Body of pancreas (tissue), 4 donors: ENCODE measurements around the gene FAM185A. TPM values are rescaled to one million over a fixed set of nuclear protein-coding genes. Genes with fewer than 3 reads are reported as not detected.

Source experiments
- ATAC-seq: fragments of 150-250 bp; one replicate; pipeline ENCODE4 v1.9.1; 2016
- DNase-seq, 4 donors: peaks; one replicate each; pipeline ENCODE4 v3.0.0-alpha.2; 2019
- H3K27ac ChIP-seq, 4 donors: fragments of 200-600 bp; sonication (generic); 1 replicate in 3 of 4; 2 replicates in 1 of 4; pipeline versions ENCODE4 v1.5.1 to v1.6.1; 2016 to 2019; ENCODE audit warnings: mild to moderate bottlenecking in 1 of 4, mixed read lengths in 1 of 4, moderate library complexity in 1 of 4
- H3K27me3 ChIP-seq, 2 donors: fragments of 200-600 bp; sonication (generic); one replicate each; pipeline ENCODE4 v1.6.0; 2016; ENCODE audit warnings: mild to moderate bottlenecking in 1 of 2
- H3K36me3 ChIP-seq, 2 donors: fragments of 200-600 bp; sonication (generic); replicated peaks in 1 of 2; 2 replicates each; pipeline ENCODE4 v1.5.1; 2016; ENCODE audit warnings: low read depth in 2 of 2; ENCODE audit not compliant: insufficient read depth in 1 of 2
- H3K4me1 ChIP-seq: fragments of 200-600 bp; sonication (generic); one replicate; pipeline ENCODE4 v1.6.0; 2016
- H3K4me3 ChIP-seq, 2 donors: fragments of 200-600 bp; sonication (generic); 1 replicate in 1 of 2; 2 replicates in 1 of 2; pipeline ENCODE4 v1.5.1; 2016 to 2019
- H3K9me3 ChIP-seq, 3 donors: fragments of 200-600 bp; sonication (generic); 1 replicate in 2 of 3; 2 replicates in 1 of 3; pipeline ENCODE4 v1.5.1; 2016
- POLR2A ChIP-seq, 3 donors: fragments of 450-650 bp; IDR thresholded peaks; one replicate each; pipeline ENCODE4 v1.6.1; 2016; ENCODE audit warnings: antibody characterized with exemption in 3 of 3, mild to moderate bottlenecking in 2 of 3
- WGBS, 2 donors: methylation state at CpG; one replicate each; pipeline ENCODE4 v1.1.5; 2017; 5-methylcytosine and 5-hydroxymethylcytosine counted together
- intact Hi-C: fragments of 100-400 bp; cut with DNase I; formaldehyde crosslinking; loops from one replicate; pipeline ENCODE4 v1.15.1; 2023
- total RNA-seq, 2 donors: library from RNA; depleted of rRNA; stranded (reverse); fragments of >200 nt; gene quantifications; one replicate each; pipeline ENCODE4 v1.1.0, GENCODE V29; 2016
- TF ChIP-seq, protein P1 (sequence below), 7 experiments: fragments of 450-650 bp in 4 of 7; fragments of 200-600 bp in 3 of 7; sonication (generic) in 3 of 7; IDR thresholded peaks; one replicate each; pipeline ENCODE4 v1.5.1; 2016 to 2019; ENCODE audit warnings: antibody characterized with exemption in 7 of 7

FAM185A gene
- total RNA-seq, 2 donors from 2014 or later = 19.7 to 21.4 TPM

DNA sequence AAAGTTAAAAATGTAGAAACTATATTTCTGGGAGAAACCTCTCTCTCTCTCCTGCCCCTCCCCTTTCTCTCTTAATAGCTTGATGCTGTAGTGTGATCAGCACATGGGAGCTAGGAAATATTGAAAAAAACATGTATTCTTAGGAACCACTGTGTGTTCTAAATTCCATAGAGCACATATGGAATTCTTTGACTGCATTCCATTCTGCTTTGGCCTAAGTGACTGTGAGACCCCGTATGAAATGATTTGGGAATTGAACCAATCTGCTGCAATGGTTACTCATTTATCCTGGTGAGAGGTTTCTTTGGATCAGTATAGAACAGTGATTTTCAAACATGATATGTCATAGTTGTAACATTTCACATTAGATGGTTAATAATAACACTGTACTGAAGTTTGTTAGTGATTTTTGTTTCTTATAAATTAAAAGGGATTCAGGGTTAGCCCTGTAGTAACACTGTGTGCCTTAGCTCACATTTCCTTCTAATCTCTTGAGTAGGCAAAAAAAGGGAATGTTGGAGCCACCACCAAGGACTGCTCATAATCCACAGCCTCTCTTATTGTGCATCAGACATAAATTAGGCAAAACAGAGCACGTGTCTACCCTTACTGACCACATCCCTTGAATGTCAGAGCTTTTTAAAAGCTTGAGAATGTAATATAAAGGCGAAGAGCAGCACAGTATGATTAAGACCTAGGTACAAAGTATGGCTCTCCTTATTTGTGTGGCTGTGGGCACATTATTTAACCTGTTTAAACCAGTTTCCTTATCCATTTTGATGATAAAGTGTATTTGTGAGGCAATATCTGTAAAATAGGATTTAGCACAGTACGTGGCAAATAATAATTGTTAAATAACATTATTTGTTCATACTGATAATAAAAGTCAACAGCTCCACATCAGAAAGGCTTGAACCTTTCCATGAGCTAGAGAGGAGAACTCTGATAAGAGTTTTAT is 69.1 kb downstream of the FAM185A start:
- Histone ChIP-seq H3K4me1 (peaks cover 9% of the 10 kb centered on the region), H3K4me3 (no peak overlapping the region), H3K9me3 (no peaks in the 10 kb centered on the region), H3K27ac (no peak overlapping the region), H3K27me3 (no peaks in the 10 kb centered on the region), H3K36me3 (no peaks in the 10 kb centered on the region)
- 37 to 47% methylated on average over 4 of the region's 4 CpGs for WGBS, 2 donors
- no peak for DNase-seq
- peak; percentile 35 for ATAC-seq
- TF ChIP-seq, protein P1, sequence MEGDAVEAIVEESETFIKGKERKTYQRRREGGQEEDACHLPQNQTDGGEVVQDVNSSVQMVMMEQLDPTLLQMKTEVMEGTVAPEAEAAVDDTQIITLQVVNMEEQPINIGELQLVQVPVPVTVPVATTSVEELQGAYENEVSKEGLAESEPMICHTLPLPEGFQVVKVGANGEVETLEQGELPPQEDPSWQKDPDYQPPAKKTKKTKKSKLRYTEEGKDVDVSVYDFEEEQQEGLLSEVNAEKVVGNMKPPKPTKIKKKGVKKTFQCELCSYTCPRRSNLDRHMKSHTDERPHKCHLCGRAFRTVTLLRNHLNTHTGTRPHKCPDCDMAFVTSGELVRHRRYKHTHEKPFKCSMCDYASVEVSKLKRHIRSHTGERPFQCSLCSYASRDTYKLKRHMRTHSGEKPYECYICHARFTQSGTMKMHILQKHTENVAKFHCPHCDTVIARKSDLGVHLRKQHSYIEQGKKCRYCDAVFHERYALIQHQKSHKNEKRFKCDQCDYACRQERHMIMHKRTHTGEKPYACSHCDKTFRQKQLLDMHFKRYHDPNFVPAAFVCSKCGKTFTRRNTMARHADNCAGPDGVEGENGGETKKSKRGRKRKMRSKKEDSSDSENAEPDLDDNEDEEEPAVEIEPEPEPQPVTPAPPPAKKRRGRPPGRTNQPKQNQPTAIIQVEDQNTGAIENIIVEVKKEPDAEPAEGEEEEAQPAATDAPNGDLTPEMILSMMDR (IDR thresholded peaks at IDR 0.05) = no peak
- TF ChIP-seq POLR2A (IDR thresholded peaks at IDR 0.05) = no peak
- intact Hi-C loops = no loop called here

DNA sequence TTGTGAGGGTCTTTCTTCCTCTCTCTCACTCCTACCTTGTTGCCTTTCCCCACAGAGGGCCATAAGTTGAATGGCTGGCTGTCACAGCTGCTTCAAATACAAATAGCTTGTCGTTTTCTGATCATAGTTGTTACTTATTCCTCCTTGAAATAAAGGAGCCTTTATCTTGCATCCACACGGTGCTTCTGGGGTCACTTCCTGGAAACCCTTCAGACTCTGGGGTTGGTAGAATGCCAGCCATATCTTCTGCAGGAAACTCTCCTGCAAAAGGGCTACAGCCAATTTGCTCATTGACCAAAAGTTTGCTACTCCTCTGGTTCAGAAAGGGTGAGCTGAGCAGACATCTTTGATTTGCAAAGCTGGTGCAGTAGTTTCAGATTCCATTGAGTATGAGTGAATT is 70.4 kb downstream of the FAM185A start:
- intact Hi-C loops = no loop called here
- H3K36me3 ChIP-seq = no peaks in the 10 kb centered on the region
- TF ChIP-seq, protein P1 (IDR thresholded peaks at IDR 0.05) = no peak
- no peak for TF ChIP-seq POLR2A (IDR thresholded peaks at IDR 0.05)
- H3K27ac ChIP-seq = no peak overlapping the region
- no peaks in the 10 kb centered on the region for H3K9me3 ChIP-seq
- peaks cover 9% of the 10 kb centered on the region for H3K4me1 ChIP-seq
- H3K4me3 ChIP-seq = no peak overlapping the region
- DNase-seq = no peak
- no peaks in the 10 kb centered on the region for H3K27me3 ChIP-seq
- WGBS, 2 donors = 40 to 51% methylated on average over 2 of the region's 2 CpGs
- ATAC-seq = no peak

DNA sequence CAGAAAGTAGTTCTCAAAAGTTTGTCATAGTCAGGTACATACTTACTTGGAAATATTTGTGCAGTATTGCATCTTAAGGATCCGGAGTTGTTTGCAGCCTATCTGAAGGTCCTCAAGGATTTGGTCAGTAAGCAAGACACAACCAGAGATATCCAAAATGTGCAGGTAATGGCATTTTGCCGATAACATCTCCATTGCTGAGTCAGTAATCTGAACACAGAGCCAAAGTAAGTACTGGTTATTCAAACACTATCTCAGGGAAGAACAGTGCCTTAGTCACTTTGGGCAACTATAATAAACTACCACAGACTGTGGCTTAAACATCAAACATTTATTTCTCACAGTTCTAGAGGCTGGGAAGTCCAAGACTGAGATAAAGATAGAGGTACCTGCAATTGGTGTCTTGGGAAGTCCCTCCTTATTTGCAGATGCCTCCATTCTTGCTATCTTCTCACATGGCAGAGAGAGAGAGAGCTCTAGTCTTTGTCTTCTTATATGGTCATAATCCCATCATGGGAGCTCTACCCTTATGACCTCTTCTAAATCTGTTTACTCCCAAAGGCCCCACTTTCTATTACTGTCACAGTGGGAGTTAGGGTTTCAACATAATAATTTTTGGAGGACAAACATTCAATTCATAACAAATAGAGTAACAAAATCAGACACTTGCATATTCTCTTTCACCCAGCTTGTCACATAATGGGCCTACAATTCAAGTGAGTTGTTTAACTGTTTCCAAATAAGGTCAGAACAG is 73.4 kb downstream of the FAM185A start:
- Histone ChIP-seq H3K36me3 (peaks cover 0 to 3% of the 10 kb centered on the region in 2 donors), H3K27me3 (no peaks in the 10 kb centered on the region), H3K9me3 (no peaks in the 10 kb centered on the region), H3K4me3 (no peak overlapping the region), H3K4me1 (peaks cover 9% of the 10 kb centered on the region), H3K27ac (no peak overlapping the region)
- 95 to 100% methylated on average over 2 of the region's 2 CpGs for WGBS, 2 donors
- DNase-seq = no peak
- TF ChIP-seq POLR2A (IDR thresholded peaks at IDR 0.05) = no peak
- ATAC-seq = no peak
- intact Hi-C loops = no loop called here

DNA sequence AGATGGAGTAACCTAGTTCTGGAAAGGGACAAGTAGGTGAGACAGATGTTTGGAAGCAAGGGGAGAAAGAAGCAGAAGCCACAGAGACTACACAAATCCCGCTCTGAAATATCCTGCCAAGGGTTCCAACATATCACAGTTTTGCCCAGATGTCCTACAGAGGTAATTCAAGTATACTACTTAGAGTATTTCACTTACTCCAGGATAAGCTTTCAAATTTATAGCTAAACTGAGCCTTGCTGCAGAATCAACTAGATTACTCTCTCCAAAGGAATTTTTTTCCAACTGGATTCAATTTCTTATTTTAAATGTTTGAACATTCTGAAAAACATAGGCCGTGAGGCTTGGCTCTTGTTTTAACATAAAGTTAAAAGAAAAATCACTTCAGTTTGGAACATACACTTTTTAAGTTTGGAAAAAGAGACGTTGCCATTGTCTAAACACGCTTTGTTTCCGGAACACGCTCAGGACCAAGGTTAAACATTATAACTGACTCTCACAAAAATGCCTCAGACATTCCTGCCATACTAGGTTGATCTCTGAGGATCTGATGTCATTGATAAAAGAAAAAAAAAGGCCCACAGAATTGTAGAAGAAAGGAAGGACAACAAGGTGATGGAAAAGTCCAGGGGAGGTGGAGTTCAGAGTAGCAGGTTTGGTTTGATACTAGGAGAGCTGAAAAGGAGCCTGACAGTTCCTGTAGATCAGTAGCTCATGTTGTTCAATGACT is 74.8 kb downstream of the FAM185A start:
- ATAC-seq (peak; percentile 60), DNase-seq (no peak)
- Histone ChIP-seq H3K9me3 (no peaks in the 10 kb centered on the region), H3K36me3 (peaks cover 0 to 3% of the 10 kb centered on the region in 2 donors), H3K4me1 (no peaks in the 10 kb centered on the region), H3K4me3 (no peak overlapping the region), H3K27ac (peak overlapping the region in 1 of 4 donors; percentile 29), H3K27me3 (no peaks in the 10 kb centered on the region)
- intact Hi-C loops = no loop called here
- TF ChIP-seq, protein P1 (IDR thresholded peaks at IDR 0.05) = no peak
- no peak for TF ChIP-seq POLR2A (IDR thresholded peaks at IDR 0.05)
- WGBS, 2 donors = 65 to 71% methylated on average over 6 of the region's 6 CpGs

DNA sequence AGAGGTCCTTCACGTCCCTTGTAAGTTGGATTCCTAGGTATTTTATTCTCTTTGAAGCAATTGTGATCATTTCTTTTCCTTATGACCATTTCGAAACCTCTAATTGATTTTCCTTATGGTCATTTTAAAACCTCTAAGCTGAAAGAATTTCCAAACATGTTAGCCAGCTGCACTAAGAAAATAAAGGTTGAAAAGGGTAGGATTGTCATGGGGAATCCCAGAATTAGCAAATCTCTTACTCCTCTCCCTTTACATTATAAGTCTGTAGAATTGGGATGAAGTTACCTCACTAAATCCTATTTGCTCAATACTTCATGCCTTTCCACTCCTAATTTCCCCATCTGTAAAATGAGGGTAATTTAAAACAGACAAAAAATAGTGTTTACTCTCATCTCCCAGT is 79.5 kb downstream of the FAM185A start:
- DNase-seq = no peak
- no peak overlapping the region for H3K4me3 ChIP-seq
- no peaks in the 10 kb centered on the region for H3K27me3 ChIP-seq
- H3K27ac ChIP-seq = no peak overlapping the region
- peaks cover 0 to 3% of the 10 kb centered on the region in 2 donors for H3K36me3 ChIP-seq
- intact Hi-C loops = no loop called here
- no peaks in the 10 kb centered on the region for H3K9me3 ChIP-seq
- no peak for ATAC-seq
- peaks cover 4% of the 10 kb centered on the region for H3K4me1 ChIP-seq
- WGBS, 2 donors = 99 to 100% methylated on average over 2 of the region's 2 CpGs
- TF ChIP-seq POLR2A (IDR thresholded peaks at IDR 0.05) = no peak
- TF ChIP-seq, protein P1 (IDR thresholded peaks at IDR 0.05) = no peak
